A673 (cell line): ENCODE data around the gene CLCNKB. TPM values are rescaled to one million over a fixed set of nuclear protein-coding genes. Genes with fewer than 3 reads are reported as not detected.
A peak's percentile ranks its signal among the peaks of the same experiment; 100 is the strongest.
"Not testable (repeated sequence)": the region's sequence is repeated elsewhere in the genome, so short reads cannot be mapped to it uniquely, and the experiment has no call there.

Source experiments
- BruUV-seq: library from RNA; stranded (reverse); fragments of 400-500 nt; replicated peaks from 2 replicates; lab custom pipeline; 2021; lab: Mats Ljungman, UMichigan
- CTCF ChIA-PET: fragments of 300-600 bp; sonication (Branson Sonifier 250); formaldehyde crosslinking; loops from one replicate; lab custom pipeline; 2022; ENCODE audit warnings: antibody characterized with exemption; lab: Charles Lee
- POLR2A ChIA-PET: fragments of 300-600 bp; sonication (Branson Sonifier 250); formaldehyde crosslinking; loops from one replicate; lab custom pipeline; 2022; ENCODE audit warnings: antibody characterized with exemption; ENCODE audit not compliant: low non-redundant PET; lab: Charles Lee
- DNase-seq: peaks from one replicate; pipeline ENCODE4 v3.0.0-alpha.2; 2015; ENCODE audit warnings: low spot score
- H3K27ac ChIP-seq: fragments of 200-600 bp; sonication (generic); 2 replicates; pipeline ENCODE4 v1.5.1; 2016; ENCODE audit warnings: mixed run types, low read depth, mild to moderate bottlenecking, mixed read lengths, antibody characterized with exemption, low read length; ENCODE audit not compliant: poor library complexity, severe bottlenecking
- H3K27me3 ChIP-seq: fragments of 200-600 bp; sonication (generic); replicated peaks from 2 replicates; pipeline ENCODE4 v1.6.1; 2017; ENCODE audit warnings: mixed run types, low read depth, mild to moderate bottlenecking, mixed read lengths, antibody characterized with exemption, low read length; ENCODE audit not compliant: insufficient read depth, poor library complexity
- H3K36me3 ChIP-seq: fragments of 200-600 bp; sonication (generic); 2 replicates; pipeline ENCODE4 v1.6.1; 2016; ENCODE audit warnings: mixed run types, mild to moderate bottlenecking, mixed read lengths, antibody characterized with exemption, low read length; ENCODE audit not compliant: insufficient read depth, poor library complexity, severe bottlenecking
- H3K4me1 ChIP-seq: fragments of 200-600 bp; sonication (generic); 2 replicates; pipeline ENCODE4 v1.6.1; 2017; ENCODE audit warnings: mixed run types, mild to moderate bottlenecking, mixed read lengths, antibody characterized with exemption, low read length; ENCODE audit not compliant: insufficient read depth, poor library complexity, severe bottlenecking
- H3K4me3 ChIP-seq: fragments of 200-600 bp; sonication (generic); 2 replicates; pipeline ENCODE4 v1.5.1; 2016; ENCODE audit warnings: low read depth, mixed run types, mild to moderate bottlenecking, mixed read lengths, low read length; ENCODE audit not compliant: poor library complexity, severe bottlenecking
- H3K9me3 ChIP-seq: fragments of 200-600 bp; sonication (generic); 2 replicates; pipeline ENCODE4 v1.6.1; 2016; ENCODE audit warnings: mixed run types, low read depth, mild to moderate bottlenecking, mixed read lengths, antibody characterized with exemption, low read length; ENCODE audit not compliant: poor library complexity, severe bottlenecking
- CTCF ChIP-seq: fragments of 300-800, 200-600 bp; sonication (generic); conservative IDR thresholded peaks from 2 replicates; pipeline ENCODE4 v1.5.1; 2017; ENCODE audit warnings: low read depth, mild to moderate bottlenecking, antibody characterized with exemption, low read length, moderate library complexity, mixed read lengths
- EZH2 ChIP-seq: fragments of 200-600 bp; sonication (generic); IDR thresholded peaks from 2 replicates; pipeline ENCODE4 v1.6.1; 2017; ENCODE audit warnings: borderline replicate concordance, low read depth, mild to moderate bottlenecking, mixed read lengths, antibody characterized with exemption, low read length; ENCODE audit not compliant: poor library complexity, severe bottlenecking
- intact Hi-C: fragments of 100-400 bp; cut with micrococcal nuclease; formaldehyde crosslinking; loops from one replicate; pipeline ENCODE4 v1.10.0; 2022; ENCODE audit not compliant: unreplicated experiment
- total RNA-seq: library from RNA; stranded (reverse); gene quantifications from 2 replicates; pipeline ENCODE4 v1.2.3, GENCODE V29; 2021

Gene CLCNKB
- total RNA-seq, 1 experiment from 2014 or later: 0.13 TPM

- H3K27me3 ChIP-seq: no peaks in the 10 kb centered on the region
- no peaks in the 10 kb centered on the region for H3K4me1 ChIP-seq
- ChIA-PET CTCF (no interaction called here), POLR2A (no interaction called here)
- no peaks in the 10 kb centered on the region for H3K9me3 ChIP-seq
- no peak for DNase-seq
- TF ChIP-seq CTCF (no peak), EZH2 (no peak)
- H3K36me3 ChIP-seq: no peaks in the 10 kb centered on the region
- H3K27ac ChIP-seq: no peak overlapping the region
- no TSS peak for BruUV-seq
- intact Hi-C loops: loop anchor here (1.0 kb wide), 1 partner anchor 24 kb away; no protein-coding TSS in a partner anchor
- H3K4me3 ChIP-seq: no peak overlapping the region
Measured at GRCh38 chr1:16038620-16038912, 5.0 kb upstream of the CLCNKB start.

- H3K36me3 ChIP-seq, POLR2A ChIA-PET: not testable (repeated sequence)
- CTCF ChIA-PET: interaction anchor here (1.0 kb wide), 1 partner anchor 23 kb away, joined by 3 read pairs; no protein-coding TSS in a partner anchor
Measured at GRCh38 chr1:16039871-16040270, 3.7 kb upstream of the CLCNKB start.

GRCh38 chr1:16041200-16041599 is 2.4 kb upstream of the CLCNKB start:
- ChIA-PET POLR2A (no interaction called here), CTCF (interaction anchor here (0.6 kb wide), 1 partner anchor 37 kb away, joined by 3 read pairs; no protein-coding TSS in a partner anchor)
- Histone ChIP-seq H3K27ac (no peak overlapping the region), H3K36me3 (no peaks in the 10 kb centered on the region), H3K27me3 (no peaks in the 10 kb centered on the region), H3K9me3 (no peaks in the 10 kb centered on the region), H3K4me1 (no peaks in the 10 kb centered on the region), H3K4me3 (no peak overlapping the region)
- TF ChIP-seq EZH2: no peak
- no peak for TF ChIP-seq CTCF
- intact Hi-C loops: no loop called here
- DNase-seq: no peak
- BruUV-seq: no TSS peak

More at GRCh38 chr1:16039871-16040270, 3.7 kb upstream of the CLCNKB start:
- BruUV-seq, H3K27ac ChIP-seq, H3K4me1 ChIP-seq, H3K9me3 ChIP-seq, DNase-seq, intact Hi-C loops, H3K4me3 ChIP-seq, H3K27me3 ChIP-seq: not testable (repeated sequence)

GRCh38 chr1:16042096-16042495 is 1.5 kb upstream of the CLCNKB start:
- intact Hi-C loops: no loop called here
- no TSS peak for BruUV-seq
- no peaks in the 10 kb centered on the region for H3K27me3 ChIP-seq
- ChIA-PET CTCF (interaction anchor here (0.6 kb wide), 2 partner anchors 38 to 606 kb away, joined by 3 to 4 read pairs; no protein-coding TSS in a partner anchor), POLR2A (no interaction called here)
- no peak overlapping the region for H3K4me3 ChIP-seq
- no peak for DNase-seq
- no peaks in the 10 kb centered on the region for H3K9me3 ChIP-seq
- H3K4me1 ChIP-seq: no peaks in the 10 kb centered on the region
- no peak overlapping the region for H3K27ac ChIP-seq
- no peaks in the 10 kb centered on the region for H3K36me3 ChIP-seq
- TF ChIP-seq EZH2: no peak
- peak; percentile 46 for TF ChIP-seq CTCF

GRCh38 chr1:16042654-16043053 is 928 bp upstream of the CLCNKB start:
- POLR2A ChIA-PET, H3K4me3 ChIP-seq, H3K9me3 ChIP-seq, BruUV-seq, H3K4me1 ChIP-seq, H3K27me3 ChIP-seq, H3K36me3 ChIP-seq, intact Hi-C loops, CTCF ChIA-PET, H3K27ac ChIP-seq, DNase-seq: not testable (repeated sequence)
